GM12878 (cell line): ENCODE measurements around the gene BICRA. TPM values are rescaled to one million over a fixed set of nuclear protein-coding genes. Genes with fewer than 3 reads are reported as not detected.

Experiments used
- ATAC-seq: fragments of 200-7000 bp; cut with Tn5 transposase; 3 replicates; pipeline ENCODE4 v1.9.1; 2020; ENCODE audit warnings: mild to moderate bottlenecking, moderate library complexity
- BruUV-seq: library from RNA; stranded (reverse); fragments of 400-500 nt; replicated peaks from 2 replicates; lab custom pipeline; 2021; lab: Mats Ljungman, UMichigan
- CTCF ChIA-PET: fragments of 300-600 bp; sonication (Branson Sonifier 250); formaldehyde crosslinking; extraction: SDS; loops from one replicate; lab custom pipeline; 2021; ENCODE audit warnings: inconsistent platforms; lab: Yijun Ruan, JAX
- POLR2A ChIA-PET: fragments of 350-600 bp; formaldehyde crosslinking; extraction: SDS; loops from one replicate; lab custom pipeline; 2021; ENCODE audit warnings: inconsistent platforms; lab: Charles Lee
- RAD21 ChIA-PET: fragments of 300-600 bp; sonication (Branson Sonifier 250); formaldehyde crosslinking; loops from one replicate; lab custom pipeline; 2023; ENCODE audit warnings: antibody characterized with exemption; ENCODE audit not compliant: unreplicated experiment; lab: Charles Lee
- SMC1A ChIA-PET: fragments of 300-600 bp; sonication (Branson Sonifier 250); formaldehyde crosslinking; loops from one replicate; lab custom pipeline; 2023; ENCODE audit not compliant: unreplicated experiment, uncharacterized antibody; lab: Charles Lee
- DNase-seq: peaks from one replicate; pipeline ENCODE4 v3.0.0-alpha.2; 2011; ENCODE audit warnings: low read depth, low spot score
- FAIRE-seq: peaks from 3 replicates; lab custom pipeline; 2011; peaks lifted over from hg19 to GRCh38; lab: Jason Lieb, UNC
- H2AFZ ChIP-seq: 2 replicates; pipeline ENCODE4 v1.6.0; 2011; ENCODE audit warnings: low read depth, low read length, control low read depth; ENCODE audit not compliant: control insufficient read depth
- H3K27ac ChIP-seq: 2 replicates; pipeline ENCODE4 v1.5.1; 2011; ENCODE audit warnings: control low read depth; ENCODE audit not compliant: control insufficient read depth, insufficient read depth
- H3K27me3 ChIP-seq, 2 experiments: replicated peaks in 1 of 2; 2 replicates each; pipeline versions ENCODE4 v1.6.0 to v1.6.1; 2011; ENCODE audit warnings: low read length in 1 of 2; ENCODE audit not compliant: control insufficient read depth in 2 of 2, insufficient read depth in 2 of 2
- H3K36me3 ChIP-seq, 2 experiments: 2 replicates each; pipeline ENCODE4 v1.5.1; 2011; ENCODE audit warnings: low read length in 1 of 2; ENCODE audit not compliant: control insufficient read depth in 2 of 2, insufficient read depth in 2 of 2
- H3K4me1 ChIP-seq: 2 replicates; pipeline ENCODE4 v1.6.1; 2011; ENCODE audit warnings: mild to moderate bottlenecking, low read length, moderate library complexity, mixed read lengths; ENCODE audit not compliant: control insufficient read depth, insufficient read depth
- H3K4me2 ChIP-seq: 2 replicates; pipeline ENCODE4 v1.6.0; 2011; ENCODE audit warnings: control low read depth; ENCODE audit not compliant: control insufficient read depth, insufficient read depth
- H3K4me3 ChIP-seq: fragments of 200-600 bp; sonication (generic); 2 replicates; pipeline ENCODE4 v1.5.1; 2016
- H3K79me2 ChIP-seq: 2 replicates; pipeline ENCODE4 v1.6.0; 2011; ENCODE audit warnings: low read length; ENCODE audit not compliant: control insufficient read depth, insufficient read depth
- H3K9ac ChIP-seq: 2 replicates; pipeline ENCODE4 v1.8.0; 2011; ENCODE audit warnings: low read length, control low read depth, mixed read lengths; ENCODE audit not compliant: control insufficient read depth, insufficient read depth
- H3K9me3 ChIP-seq: replicated peaks from 3 replicates; pipeline ENCODE4 v1.5.1; 2011; ENCODE audit warnings: mild to moderate bottlenecking, low read length; ENCODE audit not compliant: control insufficient read depth, insufficient read depth
- H4K20me1 ChIP-seq: 2 replicates; pipeline ENCODE4 v1.6.0; 2011; ENCODE audit not compliant: control insufficient read depth, insufficient read depth
- FOXK2 ChIP-seq: fragments of 450-650 bp; IDR thresholded peaks from 2 replicates; pipeline ENCODE4 v1.6.1; 2017; ENCODE audit warnings: mild to moderate bottlenecking, moderate library complexity
- GABPA ChIP-seq: IDR thresholded peaks from 2 replicates; pipeline ENCODE4 v1.6.1; 2014; ENCODE audit warnings: antibody characterized with exemption, low read depth, mild to moderate bottlenecking, inconsistent platforms
- IRF4 ChIP-seq: IDR thresholded peaks from 2 replicates; pipeline ENCODE4 v1.6.1; 2011; ENCODE audit warnings: low read depth, low read length
- PAX5 ChIP-seq: IDR thresholded peaks from 2 replicates; pipeline ENCODE4 v1.6.1; 2011; ENCODE audit warnings: low read depth, low read length, borderline replicate concordance
- POLR2AphosphoS2 ChIP-seq: IDR thresholded peaks from 2 replicates; pipeline ENCODE4 v1.6.1; 2011; ENCODE audit warnings: low read depth, mild to moderate bottlenecking, low read length, improper control_type of control experiment, moderate library complexity
- RAD21 ChIP-seq: IDR thresholded peaks from 2 replicates; pipeline ENCODE4 v1.6.1; 2011; ENCODE audit warnings: mild to moderate bottlenecking, low read depth, low read length, moderate library complexity; ENCODE audit not compliant: insufficient read depth
- RUNX3 ChIP-seq: IDR thresholded peaks from 2 replicates; pipeline ENCODE4 v1.6.1; 2012; ENCODE audit warnings: low read length, inconsistent platforms
- SMAD5 ChIP-seq: IDR thresholded peaks from 2 replicates; pipeline ENCODE4 v1.6.1; 2016; ENCODE audit warnings: antibody characterized with exemption, low read depth
- SMARCA5 ChIP-seq: fragments of 450-650 bp; IDR thresholded peaks from 2 replicates; pipeline ENCODE4 v1.6.1; 2017; ENCODE audit warnings: mild to moderate bottlenecking
- TAF1 ChIP-seq: IDR thresholded peaks from 2 replicates; pipeline ENCODE4 v1.6.1; 2011; ENCODE audit warnings: mild to moderate bottlenecking, low read depth, low read length, borderline replicate concordance
- WGBS: methylation state at CpG from one replicate; pipeline ENCODE4 v1.1.6; 2016; ENCODE audit warnings: low lambda C conversion rate; ENCODE audit not compliant: insufficient replicate concordance, insufficient coverage; ENCODE audit errors: missing lambda C conversion rate; 5-methylcytosine and 5-hydroxymethylcytosine counted together
- in situ Hi-C: fragments of 300-500 bp; cut with MboI; formaldehyde crosslinking; loops from 9 replicates; pipeline ENCODE4 v1.14.3; 2018; ENCODE audit warnings: mixed read lengths
- intact Hi-C: fragments of 100-400 bp; cut with micrococcal nuclease; formaldehyde crosslinking; loops from one replicate; pipeline ENCODE4 v1.14.2; 2022; ENCODE audit not compliant: unreplicated experiment
- polyA plus RNA-seq, 11 experiments: library from polyadenylated mRNA; depleted of rRNA in 4 of 11; unstranded in 6 of 11; stranded (reverse) in 5 of 11; fragments of >200 nt; fragmentation: Nextera tagmentation in 4 of 11; fragmentation: Illumina TruSeq in 1 of 11; extraction: Ambion mirVana in 4 of 11; extraction: Trizol in 1 of 11; gene quantifications; 1 replicate in 1 of 11; 2 replicates in 10 of 11; pipeline versions ENCODE4 v1.2.1 to v1.2.3, GENCODE V29; 2011 to 2016; ENCODE audit warnings: inconsistent platforms in 2 of 11, missing spikeins in 2 of 11, low read depth in 1 of 11
- total RNA-seq, 4 experiments: library from RNA; depleted of rRNA in 3 of 4; stranded (reverse); fragments of >200 nt in 3 of 4; fragmentation: Illumina TruSeq in 1 of 4; extraction: Trizol in 1 of 4; gene quantifications; 2 replicates each; pipeline versions ENCODE4 v1.2.1 to v1.2.3, GENCODE V29; 2013 to 2021
- TF ChIP-seq, protein P1 (sequence below): fragments of 150-350 bp; IDR thresholded peaks from 2 replicates; pipeline ENCODE4 v1.6.1; 2016; ENCODE audit warnings: low read depth, low read length
- TF ChIP-seq, protein P2 (sequence below): fragments of 450-650 bp; IDR thresholded peaks from 2 replicates; pipeline ENCODE4 v1.6.1; 2016; ENCODE audit warnings: mild to moderate bottlenecking
- TF ChIP-seq, protein P3 (sequence below): fragments of 450-650 bp; IDR thresholded peaks from 2 replicates; pipeline ENCODE4 v1.6.1; 2017; ENCODE audit warnings: antibody characterized with exemption, mild to moderate bottlenecking, moderate library complexity
- TF ChIP-seq, protein P4 (sequence below): IDR thresholded peaks from 2 replicates; pipeline ENCODE4 v1.6.1; 2012; ENCODE audit warnings: low read depth, low read length, improper control_type of control experiment

Gene BICRA
- total and polyA plus RNA-seq, 10 of the 15 experiments (the other 5 are each of a cell fraction or from before 2014, with no cell fraction given): 0.11 to 15.3 (median 1.3) TPM

DNA sequence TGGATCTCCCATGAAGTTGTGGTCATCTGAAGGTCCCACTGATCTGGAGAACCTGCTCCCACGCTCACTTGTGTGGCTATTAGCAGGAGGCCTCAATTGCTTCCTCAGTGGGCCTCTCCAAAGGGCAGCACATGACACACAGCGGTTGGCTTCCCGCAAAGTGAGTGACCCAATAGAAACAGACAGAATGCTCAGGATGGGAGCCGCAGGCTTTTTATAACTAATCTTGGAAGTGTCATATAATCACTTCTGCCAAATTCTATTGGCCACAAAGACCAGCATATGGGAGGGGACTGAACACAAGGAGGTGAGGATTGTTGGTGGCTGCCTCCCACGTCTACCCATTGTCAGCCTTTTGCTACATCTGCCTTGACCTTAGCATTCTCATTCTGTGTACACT is 82.2 kb downstream of the BICRA start:
- Histone ChIP-seq H3K9me3 (no peaks in the 10 kb centered on the region), H2AFZ (no peak overlapping the region), H3K79me2 (no peaks in the 10 kb centered on the region), H3K27ac (no peak overlapping the region), H3K4me2 (no peak overlapping the region), H3K4me3 (no peak overlapping the region), H4K20me1 (no peaks in the 10 kb centered on the region), H3K36me3 (no peaks in the 10 kb centered on the region; a peak in 1 of 4 replicates), H3K9ac (no peak overlapping the region), H3K27me3 (no peaks in the 10 kb centered on the region), H3K4me1 (no peaks in the 10 kb centered on the region)
- ChIA-PET RAD21 (no interaction called here), POLR2A (no interaction called here), SMC1A (interaction anchor here (1.2 to 1.9 kb wide), 2 partner anchors 162 to 178 kb away, joined by 3 to 4 read pairs; no protein-coding TSS in a partner anchor), CTCF (interaction anchor here (1.1 to 2.5 kb wide), 3 partner anchors 15 to 257 kb away, joined by 5 to 8 read pairs (median 7); no protein-coding TSS in a partner anchor)
- BruUV-seq: no TSS peak
- in situ Hi-C loops (no loop called here), intact Hi-C loops (no loop called here)
- 85% methylated on average over 5 of the region's 5 CpGs for WGBS
- ATAC-seq (no peak), FAIRE-seq (no peak), DNase-seq (no peak)
- TF ChIP-seq, protein P1, sequence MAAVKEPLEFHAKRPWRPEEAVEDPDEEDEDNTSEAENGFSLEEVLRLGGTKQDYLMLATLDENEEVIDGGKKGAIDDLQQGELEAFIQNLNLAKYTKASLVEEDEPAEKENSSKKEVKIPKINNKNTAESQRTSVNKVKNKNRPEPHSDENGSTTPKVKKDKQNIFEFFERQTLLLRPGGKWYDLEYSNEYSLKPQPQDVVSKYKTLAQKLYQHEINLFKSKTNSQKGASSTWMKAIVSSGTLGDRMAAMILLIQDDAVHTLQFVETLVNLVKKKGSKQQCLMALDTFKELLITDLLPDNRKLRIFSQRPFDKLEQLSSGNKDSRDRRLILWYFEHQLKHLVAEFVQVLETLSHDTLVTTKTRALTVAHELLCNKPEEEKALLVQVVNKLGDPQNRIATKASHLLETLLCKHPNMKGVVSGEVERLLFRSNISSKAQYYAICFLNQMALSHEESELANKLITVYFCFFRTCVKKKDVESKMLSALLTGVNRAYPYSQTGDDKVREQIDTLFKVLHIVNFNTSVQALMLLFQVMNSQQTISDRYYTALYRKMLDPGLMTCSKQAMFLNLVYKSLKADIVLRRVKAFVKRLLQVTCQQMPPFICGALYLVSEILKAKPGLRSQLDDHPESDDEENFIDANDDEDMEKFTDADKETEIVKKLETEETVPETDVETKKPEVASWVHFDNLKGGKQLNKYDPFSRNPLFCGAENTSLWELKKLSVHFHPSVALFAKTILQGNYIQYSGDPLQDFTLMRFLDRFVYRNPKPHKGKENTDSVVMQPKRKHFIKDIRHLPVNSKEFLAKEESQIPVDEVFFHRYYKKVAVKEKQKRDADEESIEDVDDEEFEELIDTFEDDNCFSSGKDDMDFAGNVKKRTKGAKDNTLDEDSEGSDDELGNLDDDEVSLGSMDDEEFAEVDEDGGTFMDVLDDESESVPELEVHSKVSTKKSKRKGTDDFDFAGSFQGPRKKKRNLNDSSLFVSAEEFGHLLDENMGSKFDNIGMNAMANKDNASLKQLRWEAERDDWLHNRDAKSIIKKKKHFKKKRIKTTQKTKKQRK: no peak
- TF ChIP-seq RUNX3 (no peak), TAF1 (no peak), SMARCA5 (no peak), IRF4 (no peak), PAX5 (no peak), SMAD5 (no peak), POLR2AphosphoS2 (no peak), FOXK2 (no peak), RAD21 (no peak), GABPA (no peak)
- TF ChIP-seq, protein P2, sequence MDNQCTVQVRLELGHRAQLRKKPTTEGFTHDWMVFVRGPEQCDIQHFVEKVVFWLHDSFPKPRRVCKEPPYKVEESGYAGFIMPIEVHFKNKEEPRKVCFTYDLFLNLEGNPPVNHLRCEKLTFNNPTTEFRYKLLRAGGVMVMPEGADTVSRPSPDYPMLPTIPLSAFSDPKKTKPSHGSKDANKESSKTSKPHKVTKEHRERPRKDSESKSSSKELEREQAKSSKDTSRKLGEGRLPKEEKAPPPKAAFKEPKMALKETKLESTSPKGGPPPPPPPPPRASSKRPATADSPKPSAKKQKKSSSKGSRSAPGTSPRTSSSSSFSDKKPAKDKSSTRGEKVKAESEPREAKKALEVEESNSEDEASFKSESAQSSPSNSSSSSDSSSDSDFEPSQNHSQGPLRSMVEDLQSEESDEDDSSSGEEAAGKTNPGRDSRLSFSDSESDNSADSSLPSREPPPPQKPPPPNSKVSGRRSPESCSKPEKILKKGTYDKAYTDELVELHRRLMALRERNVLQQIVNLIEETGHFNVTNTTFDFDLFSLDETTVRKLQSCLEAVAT: no peak
- TF ChIP-seq, protein P3, sequence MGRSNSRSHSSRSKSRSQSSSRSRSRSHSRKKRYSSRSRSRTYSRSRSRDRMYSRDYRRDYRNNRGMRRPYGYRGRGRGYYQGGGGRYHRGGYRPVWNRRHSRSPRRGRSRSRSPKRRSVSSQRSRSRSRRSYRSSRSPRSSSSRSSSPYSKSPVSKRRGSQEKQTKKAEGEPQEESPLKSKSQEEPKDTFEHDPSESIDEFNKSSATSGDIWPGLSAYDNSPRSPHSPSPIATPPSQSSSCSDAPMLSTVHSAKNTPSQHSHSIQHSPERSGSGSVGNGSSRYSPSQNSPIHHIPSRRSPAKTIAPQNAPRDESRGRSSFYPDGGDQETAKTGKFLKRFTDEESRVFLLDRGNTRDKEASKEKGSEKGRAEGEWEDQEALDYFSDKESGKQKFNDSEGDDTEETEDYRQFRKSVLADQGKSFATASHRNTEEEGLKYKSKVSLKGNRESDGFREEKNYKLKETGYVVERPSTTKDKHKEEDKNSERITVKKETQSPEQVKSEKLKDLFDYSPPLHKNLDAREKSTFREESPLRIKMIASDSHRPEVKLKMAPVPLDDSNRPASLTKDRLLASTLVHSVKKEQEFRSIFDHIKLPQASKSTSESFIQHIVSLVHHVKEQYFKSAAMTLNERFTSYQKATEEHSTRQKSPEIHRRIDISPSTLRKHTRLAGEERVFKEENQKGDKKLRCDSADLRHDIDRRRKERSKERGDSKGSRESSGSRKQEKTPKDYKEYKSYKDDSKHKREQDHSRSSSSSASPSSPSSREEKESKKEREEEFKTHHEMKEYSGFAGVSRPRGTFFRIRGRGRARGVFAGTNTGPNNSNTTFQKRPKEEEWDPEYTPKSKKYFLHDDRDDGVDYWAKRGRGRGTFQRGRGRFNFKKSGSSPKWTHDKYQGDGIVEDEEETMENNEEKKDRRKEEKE: no peak
- TF ChIP-seq, protein P4, sequence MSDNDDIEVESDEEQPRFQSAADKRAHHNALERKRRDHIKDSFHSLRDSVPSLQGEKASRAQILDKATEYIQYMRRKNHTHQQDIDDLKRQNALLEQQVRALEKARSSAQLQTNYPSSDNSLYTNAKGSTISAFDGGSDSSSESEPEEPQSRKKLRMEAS: no peak
